Rectal smooth muscle tissue (tissue), 1 donor: ENCODE data around the gene SGSM1.
A peak's percentile ranks its signal among the peaks of the same experiment; 100 is the strongest.

Experiments
- H3K27ac ChIP-seq: one replicate; pipeline ENCODE4 v1.7.0; 2013; ENCODE audit warnings: low read depth, low read length, inconsistent platforms
- H3K27me3 ChIP-seq: one replicate; pipeline ENCODE4 v1.7.0; 2013; ENCODE audit warnings: low read length; ENCODE audit not compliant: control insufficient read depth, insufficient read depth
- H3K36me3 ChIP-seq: one replicate; pipeline ENCODE4 v1.7.0; 2013; ENCODE audit warnings: low read length; ENCODE audit not compliant: control insufficient read depth, insufficient read depth
- H3K4me1 ChIP-seq: one replicate; pipeline ENCODE4 v1.7.0; 2013; ENCODE audit warnings: low read length; ENCODE audit not compliant: control insufficient read depth, insufficient read depth
- H3K4me3 ChIP-seq: one replicate; pipeline ENCODE4 v1.7.0; 2013; ENCODE audit warnings: low read length
- H3K9ac ChIP-seq: one replicate; pipeline ENCODE4 v1.7.0; 2013; ENCODE audit warnings: low read length

The SGSM1 gene, protein sequence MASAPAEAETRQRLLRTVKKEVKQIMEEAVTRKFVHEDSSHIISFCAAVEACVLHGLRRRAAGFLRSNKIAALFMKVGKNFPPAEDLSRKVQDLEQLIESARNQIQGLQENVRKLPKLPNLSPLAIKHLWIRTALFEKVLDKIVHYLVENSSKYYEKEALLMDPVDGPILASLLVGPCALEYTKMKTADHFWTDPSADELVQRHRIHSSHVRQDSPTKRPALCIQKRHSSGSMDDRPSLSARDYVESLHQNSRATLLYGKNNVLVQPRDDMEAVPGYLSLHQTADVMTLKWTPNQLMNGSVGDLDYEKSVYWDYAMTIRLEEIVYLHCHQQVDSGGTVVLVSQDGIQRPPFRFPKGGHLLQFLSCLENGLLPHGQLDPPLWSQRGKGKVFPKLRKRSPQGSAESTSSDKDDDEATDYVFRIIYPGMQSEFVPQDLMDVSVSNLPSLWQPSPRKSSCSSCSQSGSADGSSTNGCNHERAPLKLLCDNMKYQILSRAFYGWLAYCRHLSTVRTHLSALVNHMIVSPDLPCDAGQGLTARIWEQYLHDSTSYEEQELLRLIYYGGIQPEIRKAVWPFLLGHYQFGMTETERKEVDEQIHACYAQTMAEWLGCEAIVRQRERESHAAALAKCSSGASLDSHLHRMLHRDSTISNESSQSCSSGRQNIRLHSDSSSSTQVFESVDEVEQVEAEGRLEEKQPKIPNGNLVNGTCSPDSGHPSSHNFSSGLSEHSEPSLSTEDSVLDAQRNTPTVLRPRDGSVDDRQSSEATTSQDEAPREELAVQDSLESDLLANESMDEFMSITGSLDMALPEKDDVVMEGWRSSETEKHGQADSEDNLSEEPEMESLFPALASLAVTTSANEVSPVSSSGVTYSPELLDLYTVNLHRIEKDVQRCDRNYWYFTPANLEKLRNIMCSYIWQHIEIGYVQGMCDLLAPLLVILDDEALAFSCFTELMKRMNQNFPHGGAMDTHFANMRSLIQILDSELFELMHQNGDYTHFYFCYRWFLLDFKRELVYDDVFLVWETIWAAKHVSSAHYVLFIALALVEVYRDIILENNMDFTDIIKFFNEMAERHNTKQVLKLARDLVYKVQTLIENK

GRCh38 chr22:24805790-24806662, at the start of gene SGSM1:
Gene SGSM1 (plus strand): TSS chr22:24806211. CDS start chr22:24806326, 115 bp downstream.
- peak within 1 kb of the TSS; percentile 50 for H3K4me3 ChIP-seq
- peaks cover 12% of the 10 kb centered on the region for H3K4me1 ChIP-seq
- H3K36me3 ChIP-seq: no peaks in the 10 kb centered on the region
- H3K27me3 ChIP-seq: no peaks in the 10 kb centered on the region
- H3K27ac ChIP-seq: peak within 1 kb of the TSS; percentile 40
- H3K9ac ChIP-seq: peak within 1 kb of the TSS; percentile 24

DNA sequence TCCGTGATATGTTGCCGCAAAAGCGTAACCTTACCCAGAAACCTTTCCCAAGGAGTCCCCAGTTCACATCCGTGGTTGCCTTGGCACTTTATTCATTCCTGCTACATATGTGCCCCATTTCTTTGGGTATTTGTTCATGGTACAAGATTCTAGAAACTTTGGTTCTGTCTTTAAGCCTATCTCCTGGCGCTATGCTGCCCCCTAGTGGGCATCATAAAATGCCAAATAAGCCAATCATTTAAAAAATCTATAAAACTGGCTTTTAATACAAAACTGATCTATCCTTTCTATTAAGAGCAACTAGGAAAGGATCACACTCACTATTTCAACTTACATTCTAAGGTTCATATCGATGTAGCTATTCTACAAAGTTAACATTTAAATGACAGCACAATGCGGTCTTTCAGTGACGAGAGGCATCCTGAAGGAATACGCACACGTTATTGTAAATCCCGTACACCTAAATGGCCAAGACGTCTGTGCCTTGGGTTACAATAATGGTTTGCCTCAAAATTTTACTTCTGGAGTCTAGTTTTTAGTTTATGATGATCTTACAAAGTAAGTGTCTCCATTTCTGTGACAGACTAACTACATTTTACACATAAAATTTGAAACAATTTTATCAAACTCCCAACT, 47.7 kb upstream of the SGSM1 start:
- Histone ChIP-seq H3K4me3 (no peak overlapping the region), H3K36me3 (no peaks in the 10 kb centered on the region), H3K9ac (no peak overlapping the region), H3K4me1 (no peaks in the 10 kb centered on the region), H3K27ac (no peak overlapping the region), H3K27me3 (peaks cover 3% of the 10 kb centered on the region)

DNA sequence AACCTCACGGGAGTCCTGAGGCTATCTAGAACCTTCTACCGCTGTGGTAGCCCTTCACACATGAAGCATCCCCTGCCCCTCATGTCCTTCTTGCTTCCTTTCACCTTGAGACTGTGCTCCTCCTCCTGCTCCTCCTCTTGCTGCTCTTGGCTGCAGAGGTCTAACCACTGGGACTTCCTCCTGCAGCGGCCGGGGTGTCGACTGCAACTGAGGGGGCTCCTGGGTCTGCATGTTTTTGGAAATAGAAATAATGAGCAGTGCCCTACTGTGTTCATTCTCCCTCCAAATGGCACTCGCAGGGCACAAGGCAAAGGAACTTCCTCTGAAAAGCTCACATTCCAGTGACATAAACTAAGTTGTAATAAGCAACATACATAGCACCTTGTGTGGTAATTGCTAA, 46.2 kb upstream of the SGSM1 start:
- Histone ChIP-seq H3K27me3 (peaks cover 3% of the 10 kb centered on the region), H3K36me3 (no peaks in the 10 kb centered on the region), H3K4me3 (no peak overlapping the region), H3K9ac (no peak overlapping the region), H3K27ac (no peak overlapping the region), H3K4me1 (no peaks in the 10 kb centered on the region)

DNA sequence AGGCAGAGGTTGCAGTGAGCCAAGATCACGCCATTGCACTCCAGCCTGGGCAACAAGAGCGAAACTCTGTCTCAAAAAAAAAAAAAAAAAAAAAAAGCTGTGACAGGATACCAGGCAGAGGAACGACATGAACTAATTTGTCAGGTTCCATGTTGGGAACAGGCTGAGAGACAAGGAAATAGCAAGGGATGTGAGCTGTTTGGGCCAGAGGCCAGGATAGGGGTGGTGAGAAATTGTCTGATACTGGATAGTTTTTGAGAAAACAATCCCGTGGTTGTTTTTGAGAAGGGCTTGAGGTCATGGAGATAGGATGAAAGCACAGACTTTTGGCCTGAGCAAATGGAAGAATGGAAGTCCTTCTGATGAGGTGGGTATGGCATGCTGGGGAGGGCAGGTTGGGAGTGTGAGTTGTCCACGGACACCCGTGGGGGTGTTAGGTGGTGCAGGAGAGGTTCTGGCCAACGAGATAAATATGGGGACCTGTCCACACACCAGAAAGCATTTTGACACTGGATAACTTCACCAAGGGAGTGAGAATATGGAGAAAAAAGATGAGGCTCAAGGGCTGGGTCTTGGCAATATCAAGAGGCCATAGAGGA, 45.2 kb upstream of the SGSM1 start:
- Histone ChIP-seq H3K36me3 (no peaks in the 10 kb centered on the region), H3K9ac (no peak overlapping the region), H3K4me1 (no peaks in the 10 kb centered on the region), H3K27me3 (peaks cover 3% of the 10 kb centered on the region), H3K27ac (no peak overlapping the region), H3K4me3 (no peak overlapping the region)

GRCh38 chr22:24761888-24762675, 43.9 kb upstream of the SGSM1 start:
- Histone ChIP-seq H3K27ac (no peak overlapping the region), H3K4me1 (no peaks in the 10 kb centered on the region), H3K4me3 (no peak overlapping the region), H3K9ac (no peak overlapping the region), H3K27me3 (peaks cover 3% of the 10 kb centered on the region), H3K36me3 (no peaks in the 10 kb centered on the region)

GRCh38 chr22:24763872-24764485, 42.0 kb upstream of the SGSM1 start:
- no peak overlapping the region for H3K4me3 ChIP-seq
- no peak overlapping the region for H3K27ac ChIP-seq
- peaks cover 3% of the 10 kb centered on the region for H3K27me3 ChIP-seq
- H3K36me3 ChIP-seq: no peaks in the 10 kb centered on the region
- no peaks in the 10 kb centered on the region for H3K4me1 ChIP-seq
- no peak overlapping the region for H3K9ac ChIP-seq

GRCh38 chr22:24765166-24765565, 40.8 kb upstream of the SGSM1 start:
- H3K36me3 ChIP-seq: no peaks in the 10 kb centered on the region
- no peak overlapping the region for H3K27ac ChIP-seq
- H3K4me1 ChIP-seq: no peaks in the 10 kb centered on the region
- H3K9ac ChIP-seq: no peak overlapping the region
- H3K4me3 ChIP-seq: no peak overlapping the region
- H3K27me3 ChIP-seq: peaks cover 3% of the 10 kb centered on the region

GRCh38 chr22:24768537-24769374, 37.3 kb upstream of the SGSM1 start:
- Histone ChIP-seq H3K4me3 (no peak overlapping the region), H3K9ac (no peak overlapping the region), H3K27ac (no peak overlapping the region), H3K36me3 (no peaks in the 10 kb centered on the region), H3K4me1 (no peaks in the 10 kb centered on the region), H3K27me3 (no peaks in the 10 kb centered on the region)

DNA sequence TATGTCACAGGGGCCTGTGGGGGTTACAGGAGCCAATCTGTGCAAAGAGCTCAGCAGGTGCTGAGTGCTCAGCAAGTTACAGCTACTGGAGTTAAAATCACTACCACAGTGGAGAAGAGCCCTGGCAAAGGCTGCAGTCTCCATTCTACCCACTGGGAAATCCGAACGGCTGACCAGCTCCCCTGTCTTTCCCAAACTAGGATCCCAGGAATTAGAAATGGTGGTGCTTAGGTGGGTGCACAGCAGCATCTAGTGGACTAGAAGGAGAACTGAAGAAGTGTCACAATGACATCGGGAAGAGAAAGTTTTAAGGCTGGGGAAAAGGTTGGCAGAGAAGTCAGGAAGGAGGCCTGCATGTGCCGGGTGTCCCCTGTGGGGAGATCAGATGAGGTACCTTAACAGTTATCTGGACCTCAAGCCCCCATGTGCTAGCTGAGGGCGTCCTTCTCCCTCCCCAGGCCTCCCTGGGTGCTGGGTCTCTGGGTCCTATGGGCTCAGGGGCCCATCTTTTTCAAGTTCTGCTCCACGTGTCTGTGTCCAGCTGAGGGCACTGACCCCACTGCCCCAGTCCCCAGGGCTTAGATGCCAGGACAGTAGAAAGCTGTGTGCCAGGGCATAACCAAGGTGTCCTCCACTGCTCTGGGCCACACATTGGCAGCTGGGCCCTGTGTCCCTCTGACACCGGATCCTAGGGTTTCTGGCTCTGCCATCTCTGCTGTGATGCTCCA, 33.4 kb upstream of the SGSM1 start:
- Histone ChIP-seq H3K4me3 (no peak overlapping the region), H3K4me1 (no peaks in the 10 kb centered on the region), H3K36me3 (no peaks in the 10 kb centered on the region), H3K27me3 (no peaks in the 10 kb centered on the region), H3K9ac (no peak overlapping the region), H3K27ac (no peak overlapping the region)
